ENCODE measurements around the gene MTG2. TPM values are rescaled to one million over a fixed set of nuclear protein-coding genes. Genes with fewer than 3 reads are reported as not detected.

The MTG2 gene
- total and polyA plus RNA-seq, 11 donors = 20.7 to 40.7 (median 27.9) TPM

DNA sequence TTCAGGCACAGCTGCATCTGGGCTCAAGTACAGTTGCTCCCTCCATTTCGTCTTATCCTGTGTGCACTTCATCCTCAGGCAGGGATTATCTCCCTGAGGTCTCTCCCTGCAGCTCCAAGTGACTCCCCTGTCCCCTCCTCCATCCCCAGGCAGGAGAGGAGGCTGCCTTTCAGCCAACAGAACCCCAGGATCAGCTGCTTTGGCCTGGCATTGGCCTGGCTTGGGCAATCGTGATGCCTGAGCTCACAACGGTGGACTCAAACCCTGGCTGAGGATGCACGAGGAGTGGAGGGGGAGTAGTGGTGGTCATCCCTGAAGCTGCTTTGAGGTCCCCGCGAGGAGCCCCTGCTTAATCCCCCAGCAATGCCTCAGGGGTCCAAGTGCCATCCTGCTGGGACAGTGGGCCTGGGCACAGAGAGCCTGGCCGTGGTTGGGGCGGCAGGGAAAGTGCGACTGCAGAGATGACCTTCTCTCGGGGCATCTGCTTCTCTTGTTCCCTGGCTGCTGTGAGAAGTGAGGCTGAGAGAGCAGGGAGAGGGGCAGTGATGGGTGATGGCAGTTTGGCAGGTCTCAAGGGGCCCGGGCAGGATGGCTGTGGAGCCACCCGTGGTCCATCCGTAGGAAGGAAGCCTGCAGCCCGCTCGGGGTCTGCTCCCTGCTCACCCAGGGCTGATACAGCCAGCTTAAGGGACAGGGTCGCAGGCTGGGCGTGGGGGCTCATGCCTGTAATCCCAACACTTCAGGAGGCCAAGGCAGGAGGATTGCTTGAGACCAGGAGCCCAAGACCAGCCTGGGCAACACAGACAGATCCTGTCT lies 43.2 kb downstream of the MTG2 start:
- DNase-seq = no peak
- intact Hi-C loops (cut with DNase I) = no loop called here
- peaks cover 0 to 6% (median 0%) of the 10 kb centered on the region in 12 donors for H3K4me1 ChIP-seq
- no peak for ATAC-seq
- peaks cover 20 to 58% (median 25%) of the 10 kb centered on the region in 9 donors for H3K27me3 ChIP-seq
- TF ChIP-seq POLR2A (IDR thresholded peaks at IDR 0.05) = no peak
- TF ChIP-seq, protein P1, sequence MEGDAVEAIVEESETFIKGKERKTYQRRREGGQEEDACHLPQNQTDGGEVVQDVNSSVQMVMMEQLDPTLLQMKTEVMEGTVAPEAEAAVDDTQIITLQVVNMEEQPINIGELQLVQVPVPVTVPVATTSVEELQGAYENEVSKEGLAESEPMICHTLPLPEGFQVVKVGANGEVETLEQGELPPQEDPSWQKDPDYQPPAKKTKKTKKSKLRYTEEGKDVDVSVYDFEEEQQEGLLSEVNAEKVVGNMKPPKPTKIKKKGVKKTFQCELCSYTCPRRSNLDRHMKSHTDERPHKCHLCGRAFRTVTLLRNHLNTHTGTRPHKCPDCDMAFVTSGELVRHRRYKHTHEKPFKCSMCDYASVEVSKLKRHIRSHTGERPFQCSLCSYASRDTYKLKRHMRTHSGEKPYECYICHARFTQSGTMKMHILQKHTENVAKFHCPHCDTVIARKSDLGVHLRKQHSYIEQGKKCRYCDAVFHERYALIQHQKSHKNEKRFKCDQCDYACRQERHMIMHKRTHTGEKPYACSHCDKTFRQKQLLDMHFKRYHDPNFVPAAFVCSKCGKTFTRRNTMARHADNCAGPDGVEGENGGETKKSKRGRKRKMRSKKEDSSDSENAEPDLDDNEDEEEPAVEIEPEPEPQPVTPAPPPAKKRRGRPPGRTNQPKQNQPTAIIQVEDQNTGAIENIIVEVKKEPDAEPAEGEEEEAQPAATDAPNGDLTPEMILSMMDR (IDR thresholded peaks at IDR 0.05) = no peak
- no peak overlapping the region for H3K4me3 ChIP-seq
- H3K36me3 ChIP-seq = no peaks in the 10 kb centered on the region
- WGBS, 4 donors = 77 to 83% (median 81%) methylated on average over 14 to 17 of the region's 17 CpGs
- no peak overlapping the region for H3K27ac ChIP-seq
- no peaks in the 10 kb centered on the region for H3K9me3 ChIP-seq

DNA sequence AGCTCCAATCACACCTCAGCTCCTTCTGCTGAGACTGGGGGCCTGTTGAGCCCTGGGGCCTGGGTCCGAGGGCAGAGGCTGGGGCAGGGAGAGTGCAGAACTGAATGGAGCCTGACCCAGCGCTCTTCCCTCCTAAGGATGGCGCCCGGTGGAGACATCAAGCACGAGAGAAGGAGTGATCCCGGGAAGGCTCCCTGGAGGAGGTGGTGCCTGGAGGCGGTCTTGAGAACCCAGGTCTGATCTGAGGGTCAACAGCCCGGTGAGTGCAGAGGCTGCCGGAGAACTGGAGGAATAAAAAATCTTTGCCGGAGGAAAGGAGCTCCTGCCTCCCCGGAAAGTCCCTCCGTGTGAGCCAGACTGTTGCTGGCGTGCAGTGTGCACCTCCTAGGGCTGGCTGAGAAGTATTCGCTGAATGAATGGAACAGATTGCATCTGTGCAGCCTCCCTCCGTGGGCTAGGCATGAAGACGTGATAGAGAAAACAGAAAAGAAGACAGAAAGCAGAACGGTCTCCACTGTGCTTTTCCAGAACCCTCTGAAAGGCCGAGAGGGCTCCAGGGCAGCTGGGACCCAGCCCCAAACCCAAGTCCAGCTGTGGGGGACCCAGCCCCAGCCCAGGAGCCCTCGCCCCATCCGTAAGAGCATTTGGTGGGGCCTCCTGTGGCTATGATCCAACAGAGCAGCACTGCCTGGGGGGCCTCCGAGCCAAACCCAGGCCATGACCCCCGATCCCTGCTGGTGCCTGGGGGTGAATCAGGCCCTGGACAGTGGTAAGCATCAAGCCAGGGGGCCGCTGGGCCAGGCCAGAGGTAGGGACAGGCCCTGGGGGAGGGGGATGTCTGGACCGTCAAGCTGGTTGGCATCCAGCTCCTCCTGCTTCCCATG lies 44.1 kb downstream of the MTG2 start:
- WGBS, 4 donors = 71 to 80% (median 76%) methylated on average over 19 to 24 of the region's 24 CpGs
- Histone ChIP-seq H3K36me3 (no peaks in the 10 kb centered on the region), H3K9me3 (no peaks in the 10 kb centered on the region), H3K27ac (no peak overlapping the region), H3K27me3 (peaks cover 11 to 49% (median 17%) of the 10 kb centered on the region in 9 donors), H3K4me3 (no peak overlapping the region), H3K4me1 (no peaks in the 10 kb centered on the region)
- DNase-seq (no peak), ATAC-seq (no peak)
- intact Hi-C loops (cut with DNase I) = no loop called here
- TF ChIP-seq, protein P1 (IDR thresholded peaks at IDR 0.05) = no peak
- TF ChIP-seq POLR2A (IDR thresholded peaks at IDR 0.05) = no peak

DNA sequence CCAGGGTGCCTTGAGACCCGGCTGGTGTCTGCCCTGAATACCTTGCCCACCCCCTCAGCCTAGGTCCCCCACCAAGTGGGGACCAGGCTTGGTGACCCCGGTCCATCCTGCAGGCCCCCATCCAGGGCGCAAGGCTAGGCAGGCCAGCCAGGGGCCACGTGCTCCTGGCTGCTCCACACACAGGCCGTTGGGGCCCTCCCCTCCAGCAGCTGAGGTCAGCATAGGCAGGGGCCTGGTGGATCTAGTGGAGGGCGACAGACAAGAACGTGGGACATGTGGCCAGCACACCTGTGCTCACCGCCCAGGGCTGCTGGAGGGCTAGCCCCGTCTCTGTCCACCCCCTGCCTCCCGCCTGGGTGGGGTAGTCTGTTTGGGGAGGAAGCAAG lies 44.8 kb downstream of the MTG2 start:
- 66 to 78% (median 69%) methylated on average over 8 to 10 of the region's 10 CpGs for WGBS, 4 donors
- DNase-seq (no peak), ATAC-seq (no peak)
- Histone ChIP-seq H3K36me3 (no peaks in the 10 kb centered on the region), H3K27ac (no peak overlapping the region), H3K27me3 (peaks cover 6 to 42% (median 11%) of the 10 kb centered on the region in 9 donors), H3K4me1 (peaks cover 0 to 4% (median 0%) of the 10 kb centered on the region in 12 donors), H3K4me3 (no peak overlapping the region), H3K9me3 (no peaks in the 10 kb centered on the region)
- intact Hi-C loops (cut with DNase I) = no loop called here
- TF ChIP-seq, protein P1 (IDR thresholded peaks at IDR 0.05) = no peak
- no peak for TF ChIP-seq POLR2A (IDR thresholded peaks at IDR 0.05)
